GM13976 (cell line): ENCODE measurements around the gene SCN9A.

ENCODE experiments used
- DNase-seq: peaks from one replicate; pipeline ENCODE4 v3.0.0; 2012; ENCODE audit warnings: low spot score
- CTCF ChIP-seq: IDR thresholded peaks from 2 replicates; pipeline ENCODE4 v1.5.1; 2012; ENCODE audit warnings: borderline replicate concordance, mild to moderate bottlenecking; ENCODE audit not compliant: insufficient read depth; ENCODE audit errors: extremely low read depth, missing control alignments, control extremely low read depth
- in situ Hi-C: fragments of 300-500 bp; cut with MboI; formaldehyde crosslinking; loops from one replicate; pipeline ENCODE4 v1.12.0; 2022; ENCODE audit warnings: low sequenced_read_pairs, mixed read lengths, inconsistent platforms; ENCODE audit not compliant: unreplicated experiment

SCN9A gene

GRCh38 chr2:166393008-166393407 lies 17.3 kb upstream of the SCN9A start:
- DNase-seq: no peak
- in situ Hi-C loops: no loop called here
- no peak for TF ChIP-seq CTCF

GRCh38 chr2:166388481-166389070 lies 12.8 kb upstream of the SCN9A start:
- DNase-seq: no peak
- in situ Hi-C loops: no loop called here
- no peak for TF ChIP-seq CTCF

- DNase-seq: no peak
- TF ChIP-seq CTCF: no peak
- in situ Hi-C loops: no loop called here
Observed at GRCh38 chr2:166385313-166385712, 9.6 kb upstream of the SCN9A start.

- in situ Hi-C loops: no loop called here
- no peak for DNase-seq
- TF ChIP-seq CTCF: peak; percentile 8
Observed at GRCh38 chr2:166384774-166385173, 9.0 kb upstream of the SCN9A start.

- TF ChIP-seq CTCF: no peak
- in situ Hi-C loops: no loop called here
- no peak for DNase-seq
Observed at GRCh38 chr2:166382448-166382847, 6.7 kb upstream of the SCN9A start.

GRCh38 chr2:166380615-166381014 lies 4.9 kb upstream of the SCN9A start:
- in situ Hi-C loops: no loop called here
- DNase-seq: no peak
- TF ChIP-seq CTCF: no peak
